A549 (cell line): ENCODE results near the gene LY86. TPM values are rescaled to one million over a fixed set of nuclear protein-coding genes. Genes with fewer than 3 reads are reported as not detected.
A peak's percentile ranks its signal among the peaks of the same experiment; 100 is the strongest.

Experiments used
- ATAC-seq, 2 experiments: fragments of 200-7000 bp in 1 of 2; fragments of >200 bp in 1 of 2; cut with Nextera tagmentation in 1 of 2; cut with Tn5 transposase in 1 of 2; 3 replicates each; pipeline versions ENCODE4 v1.8.0 to v1.9.1; 2018 to 2020; ENCODE audit warnings: mild to moderate bottlenecking in 1 of 2, moderate library complexity in 1 of 2
- CTCF ChIA-PET: fragments of 300-600 bp; sonication (Branson Sonifier 250); formaldehyde crosslinking; extraction: SDS; loops from one replicate; lab custom pipeline; 2021; ENCODE audit warnings: antibody characterized with exemption, inconsistent platforms; lab: Yijun Ruan, JAX
- POLR2A ChIA-PET: fragments of 350-600 bp; formaldehyde crosslinking; extraction: SDS; loops from one replicate; lab custom pipeline; 2021; ENCODE audit warnings: antibody characterized with exemption, inconsistent platforms; lab: Yijun Ruan, JAX
- DNase-seq, 2 experiments: peaks; one replicate each; pipeline versions ENCODE4 v3.0.0 to v3.0.0-alpha.2; 2011 to 2016; ENCODE audit warnings: low read depth in 1 of 2, low spot score in 1 of 2
- FAIRE-seq: peaks from 2 replicates; lab custom pipeline; 2011; peaks lifted over from hg19 to GRCh38; lab: Jason Lieb, UNC
- H3K27ac ChIP-seq, 2 experiments: fragments of >200 bp; sonication (Bioruptor Twin); formaldehyde crosslinking; 3 replicates each; pipeline ENCODE4 v1.5.1; 2016 to 2017
- H3K4me1 ChIP-seq: fragments of >200 bp; sonication (Bioruptor Twin); formaldehyde crosslinking; 3 replicates; pipeline ENCODE4 v1.6.1; 2016
- H3K4me2 ChIP-seq: fragments of >200 bp; sonication (Bioruptor Twin); formaldehyde crosslinking; 3 replicates; pipeline ENCODE4 v1.6.1; 2016
- H3K4me3 ChIP-seq: fragments of >200 bp; sonication (Bioruptor Twin); formaldehyde crosslinking; 3 replicates; pipeline ENCODE4 v1.5.1; 2016
- H3K9me3 ChIP-seq: fragments of >200 bp; sonication (Bioruptor Twin); formaldehyde crosslinking; 3 replicates; pipeline ENCODE4 v1.6.1; 2016
- BCL3 ChIP-seq: fragments of >200 bp; sonication (Bioruptor Twin); formaldehyde crosslinking; IDR thresholded peaks from 3 replicates; pipeline ENCODE4 v1.6.1; 2016
- CBX2 ChIP-seq: fragments of 200-600 bp; sonication (generic); IDR thresholded peaks from 2 replicates; pipeline ENCODE4 v1.6.1; 2016; ENCODE audit warnings: low read depth, mild to moderate bottlenecking, borderline replicate concordance
- CEBPB ChIP-seq, 2 experiments: fragments of >200 bp in 1 of 2; sonication (Bioruptor Twin) in 1 of 2; formaldehyde crosslinking in 1 of 2; IDR thresholded peaks; 2 replicates each; pipeline ENCODE4 v1.6.1; 2012 to 2016
- CHD4 ChIP-seq: fragments of 200-600 bp; sonication (generic); IDR thresholded peaks from 2 replicates; pipeline ENCODE4 v1.6.1; 2016; ENCODE audit warnings: antibody characterized with exemption, mild to moderate bottlenecking, borderline replicate concordance
- CTCF ChIP-seq: fragments of >200 bp; sonication (Bioruptor Twin); formaldehyde crosslinking; IDR thresholded peaks from 3 replicates; pipeline ENCODE4 v1.5.1; 2016
- EHF ChIP-seq: fragments of 250-450 bp; sonication (Bioruptor Pico); IDR thresholded peaks from 2 replicates; pipeline ENCODE4 v1.5.0; 2020; ENCODE audit warnings: mild to moderate bottlenecking
- EHMT2 ChIP-seq: fragments of 200-600 bp; sonication (generic); IDR thresholded peaks from 2 replicates; pipeline ENCODE4 v1.6.1; 2016; ENCODE audit warnings: antibody characterized with exemption, low read depth, mild to moderate bottlenecking, moderate library complexity
- ESRRA ChIP-seq: fragments of 150-350 bp; IDR thresholded peaks from 2 replicates; pipeline ENCODE4 v1.6.1; 2014; ENCODE audit warnings: mild to moderate bottlenecking, low read length, borderline replicate concordance
- FOXS1 ChIP-seq: fragments of 250-450 bp; sonication (Bioruptor Pico); IDR thresholded peaks from 2 replicates; pipeline ENCODE4 v1.5.0; 2020; ENCODE audit warnings: mild to moderate bottlenecking, moderate library complexity
- GATA3 ChIP-seq: IDR thresholded peaks from 2 replicates; pipeline ENCODE4 v1.6.1; 2012; ENCODE audit warnings: borderline replicate concordance
- JUNB ChIP-seq: fragments of >200 bp; sonication (Bioruptor Twin); formaldehyde crosslinking; IDR thresholded peaks from 2 replicates; pipeline ENCODE4 v1.6.1; 2016
- KDM5A ChIP-seq: fragments of 200-600 bp; sonication (generic); IDR thresholded peaks from 2 replicates; pipeline ENCODE4 v1.6.1; 2016; ENCODE audit warnings: antibody characterized with exemption, mild to moderate bottlenecking
- NFE2L2 ChIP-seq: fragments of 150-350 bp; conservative IDR thresholded peaks from 2 replicates; pipeline ENCODE4 v1.6.1; 2014; ENCODE audit warnings: low read length
- POLR2A ChIP-seq: IDR thresholded peaks from 2 replicates; pipeline ENCODE4 v1.6.1; 2012; ENCODE audit warnings: mild to moderate bottlenecking, low read length
- POLR2AphosphoS2 ChIP-seq: conservative IDR thresholded peaks from 2 replicates; pipeline ENCODE4 v1.6.1; 2012; ENCODE audit warnings: low read length, improper control_type of control experiment, inconsistent platforms
- RAD21 ChIP-seq, 2 experiments: fragments of >200 bp in 1 of 2; sonication (Bioruptor Twin) in 1 of 2; formaldehyde crosslinking in 1 of 2; IDR thresholded peaks in 1 of 2; conservative IDR thresholded peaks in 1 of 2; 2 replicates in 1 of 2; 3 replicates in 1 of 2; pipeline ENCODE4 v1.6.1; 2012 to 2018; ENCODE audit warnings: inconsistent platforms in 1 of 2
- RFX5 ChIP-seq: fragments of 450-650 bp; IDR thresholded peaks from 2 replicates; pipeline ENCODE4 v1.7.1; 2014; ENCODE audit warnings: antibody characterized with exemption, mild to moderate bottlenecking, moderate library complexity
- SMC3 ChIP-seq: fragments of >200 bp; sonication (Bioruptor Twin); formaldehyde crosslinking; IDR thresholded peaks from 3 replicates; pipeline ENCODE4 v1.6.1; 2018; ENCODE audit warnings: inconsistent platforms
- TFCP2L1 ChIP-seq: fragments of 250-450 bp; sonication (Bioruptor Pico); IDR thresholded peaks from 2 replicates; pipeline ENCODE4 v1.5.0; 2021; ENCODE audit warnings: mild to moderate bottlenecking
- ZC3H11A ChIP-seq: fragments of 450-650 bp; IDR thresholded peaks from 2 replicates; pipeline ENCODE4 v1.6.1; 2014; ENCODE audit warnings: antibody characterized with exemption, mild to moderate bottlenecking
- WGBS: methylation state at CpG from one replicate; pipeline ENCODE4 v1.1.6; 2017; ENCODE audit errors: missing lambda C conversion rate; 5-methylcytosine and 5-hydroxymethylcytosine counted together
- polyA plus RNA-seq, 4 experiments: library from polyadenylated mRNA; depleted of rRNA in 3 of 4; stranded (reverse); fragments of >200 nt; fragmentation: RNase III in 1 of 4; extraction: RNeasy Plus Mini Kit Qiagen cat#74134 plus additional on column Dnase treatment in 1 of 4; gene quantifications; 2 replicates in 3 of 4; 3 replicates in 1 of 4; pipeline ENCODE4 v1.2.3, GENCODE V29; 2011 to 2017
- TF ChIP-seq, protein P1 (sequence below): fragments of 250-450 bp; sonication (Bioruptor Pico); IDR thresholded peaks from 2 replicates; pipeline ENCODE4 v1.5.0; 2021; ENCODE audit warnings: mild to moderate bottlenecking, moderate library complexity, borderline replicate concordance

Gene LY86
- polyA plus RNA-seq, 2 of the 4 experiments (the other 2 are of a cell fraction), result not detected

GRCh38 chr6:6556161-6556737 lies 32.3 kb upstream of the LY86 start:
- TF ChIP-seq POLR2A, result no peak
- no peak for TF ChIP-seq EHMT2
- TF ChIP-seq NFE2L2, result no peak
- TF ChIP-seq JUNB, result no peak
- no peak for TF ChIP-seq CEBPB (IDR thresholded peaks at IDR 0.05)
- no peak for TF ChIP-seq FOXS1 (CRISPR knock-in tag)
- DNase-seq (no peak), ATAC-seq (no peak), FAIRE-seq (no peak)
- Histone ChIP-seq H3K4me2 (no peak overlapping the region), H3K4me1 (no peaks in the 10 kb centered on the region), H3K9me3 (no peaks in the 10 kb centered on the region), H3K4me3 (no peak overlapping the region), H3K27ac (no peak overlapping the region)
- ChIA-PET POLR2A (no interaction called here), CTCF (interaction anchor here (0.6 to 1.7 kb wide), 4 partner anchors 9 to 725 kb away, joined by 3 to 6 read pairs (median 4); no protein-coding TSS in a partner anchor)
- 13% methylated on average over 6 of the region's 7 CpGs for WGBS

DNA sequence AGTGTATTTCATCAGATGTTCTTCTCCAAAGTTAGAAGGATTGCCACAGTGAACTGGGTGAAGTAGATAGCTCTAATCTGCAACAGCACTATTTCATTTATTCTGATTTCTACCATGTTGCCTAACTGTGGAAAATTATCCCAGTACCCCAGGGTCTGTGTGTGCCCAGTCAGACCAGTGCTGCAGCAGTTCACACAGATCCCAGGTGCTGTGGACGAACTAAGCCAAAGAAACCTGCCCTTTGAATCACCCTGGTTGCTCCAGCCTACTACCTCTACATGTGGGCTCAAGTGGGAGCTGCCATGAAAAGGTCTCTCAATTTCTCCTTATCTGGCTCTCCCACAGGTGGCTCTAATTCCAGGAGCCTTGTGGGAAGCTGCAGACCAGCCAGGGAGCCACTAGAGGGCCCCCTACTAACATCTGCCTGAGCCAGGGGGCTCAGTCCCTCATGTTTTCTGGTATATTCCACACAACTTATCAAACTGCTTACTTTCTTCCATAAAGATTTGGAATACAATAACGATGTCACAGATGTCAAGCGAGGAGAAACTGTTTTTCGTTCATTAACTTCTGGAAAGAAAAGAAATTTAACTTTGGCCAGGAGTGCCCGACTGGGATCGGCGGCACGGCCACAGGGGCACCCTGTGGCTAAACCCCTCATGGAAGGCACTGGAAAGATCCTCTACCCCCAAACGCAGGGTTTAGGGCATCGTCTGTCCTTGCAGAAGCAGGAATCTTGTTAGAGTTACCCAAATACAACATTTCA lies 31.6 kb upstream of the LY86 start:
- H3K27ac ChIP-seq, result no peak overlapping the region
- no peaks in the 10 kb centered on the region for H3K4me1 ChIP-seq
- ATAC-seq, result peak; percentile 68 to 87; a peak in 5 of 6 replicates
- POLR2A ChIA-PET, result no interaction called here
- no peaks in the 10 kb centered on the region for H3K9me3 ChIP-seq
- peak; percentile 24 to 31 for DNase-seq
- H3K4me2 ChIP-seq, result no peak overlapping the region
- WGBS, result 38% methylated on average over 10 of the region's 10 CpGs
- H3K4me3 ChIP-seq, result no peak overlapping the region
- CTCF ChIA-PET, result interaction anchor here (0.6 to 1.6 kb wide), 3 partner anchors 10 to 724 kb away, joined by 3 to 6 read pairs (median 3); no protein-coding TSS in a partner anchor
- TF ChIP-seq NFE2L2 (no peak), CTCF (peak; percentile 44), RAD21 (conservative IDR thresholded peaks at IDR 0.05 in 1 of 2, IDR thresholded peaks at IDR 0.05 in 1 of 2) (peak; percentile 25 to 44; a peak in 2 of 5 replicates)
- no peak for FAIRE-seq

- Histone ChIP-seq H3K4me2 (no peak overlapping the region), H3K4me1 (no peaks in the 10 kb centered on the region), H3K4me3 (no peak overlapping the region), H3K9me3 (no peaks in the 10 kb centered on the region), H3K27ac (no peak overlapping the region)
- POLR2A ChIA-PET, result no interaction called here
- CTCF ChIA-PET, result interaction anchor here (0.8 to 1.6 kb wide), 3 partner anchors 10 to 1414 kb away, joined by 3 to 6 read pairs (median 3); no protein-coding TSS in a partner anchor
- 24% methylated on average over 4 of the region's 4 CpGs for WGBS
- no peak for TF ChIP-seq CTCF
- TF ChIP-seq CBX2, result no peak
- TF ChIP-seq CEBPB (IDR thresholded peaks at IDR 0.05), result no peak
- no peak for TF ChIP-seq ESRRA
- no peak for TF ChIP-seq EHF (CRISPR knock-in tag)
- TF ChIP-seq, protein P1, sequence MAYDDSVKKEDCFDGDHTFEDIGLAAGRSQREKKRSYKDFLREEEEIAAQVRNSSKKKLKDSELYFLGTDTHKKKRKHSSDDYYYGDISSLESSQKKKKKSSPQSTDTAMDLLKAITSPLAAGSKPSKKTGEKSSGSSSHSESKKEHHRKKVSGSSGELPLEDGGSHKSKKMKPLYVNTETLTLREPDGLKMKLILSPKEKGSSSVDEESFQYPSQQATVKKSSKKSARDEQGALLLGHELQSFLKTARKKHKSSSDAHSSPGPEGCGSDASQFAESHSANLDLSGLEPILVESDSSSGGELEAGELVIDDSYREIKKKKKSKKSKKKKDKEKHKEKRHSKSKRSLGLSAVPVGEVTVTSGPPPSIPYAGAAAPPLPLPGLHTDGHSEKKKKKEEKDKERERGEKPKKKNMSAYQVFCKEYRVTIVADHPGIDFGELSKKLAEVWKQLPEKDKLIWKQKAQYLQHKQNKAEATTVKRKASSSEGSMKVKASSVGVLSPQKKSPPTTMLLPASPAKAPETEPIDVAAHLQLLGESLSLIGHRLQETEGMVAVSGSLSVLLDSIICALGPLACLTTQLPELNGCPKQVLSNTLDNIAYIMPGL (CRISPR knock-in tag), result no peak
- no peak for TF ChIP-seq GATA3
- no peak for TF ChIP-seq POLR2AphosphoS2
- no peak for TF ChIP-seq BCL3
- no peak for TF ChIP-seq RFX5
- no peak for TF ChIP-seq TFCP2L1 (CRISPR knock-in tag)
- TF ChIP-seq SMC3, result no peak
- TF ChIP-seq CHD4, result no peak
- TF ChIP-seq ZC3H11A, result no peak
- no peak for TF ChIP-seq EHMT2
- TF ChIP-seq KDM5A, result no peak
- no peak for DNase-seq
- no peak for ATAC-seq
- no peak for FAIRE-seq
Observed at GRCh38 chr6:6557504-6557839, 31.0 kb upstream of the LY86 start.
